HG03175 (cell line): ENCODE measurements around the gene PRKD2.
"Not testable (repeated sequence)": the region's sequence is repeated elsewhere in the genome, so short reads cannot be mapped to it uniquely, and the experiment has no call there.

Source experiments
- ATAC-seq: cut with Tn5 transposase; IDR thresholded peaks from one replicate; pipeline ENCODE4 v1.9.1; 2021; ENCODE audit warnings: mild to moderate bottlenecking, moderate library complexity; ENCODE audit not compliant: unreplicated experiment

The PRKD2 gene

GRCh38 chr19:46635920-46636761, 80.8 kb downstream of the PRKD2 start, which contains the start of gene GNG8:
GNG8 (minus strand) TSS chr19:46636202; CDS start chr19:46634682, 1,520 bp downstream.
- no peak for ATAC-seq

GRCh38 chr19:46634656-46635218, 82.2 kb downstream of the PRKD2 start:
- no peak for ATAC-seq

GRCh38 chr19:46634045-46634655, 82.8 kb downstream of the PRKD2 start:
- ATAC-seq, result peak; percentile 50

GRCh38 chr19:46633130-46633529, 83.8 kb downstream of the PRKD2 start:
- no peak for ATAC-seq

GRCh38 chr19:46631481-46631880, 85.4 kb downstream of the PRKD2 start:
- ATAC-seq, result no peak

- ATAC-seq, result no peak
These were observed 86.2 kb downstream of the PRKD2 start for GRCh38 chr19:46630586-46631205.

GRCh38 chr19:46629546-46630025, 87.3 kb downstream of the PRKD2 start:
- no peak for ATAC-seq

- not testable (repeated sequence) for ATAC-seq
These were observed 87.9 kb downstream of the PRKD2 start for GRCh38 chr19:46628970-46629369.

GRCh38 chr19:46626446-46626845, 90.5 kb downstream of the PRKD2 start:
- ATAC-seq, result no peak

GRCh38 chr19:46625731-46626130, 91.2 kb downstream of the PRKD2 start:
- ATAC-seq, result no peak

- no peak for ATAC-seq
These were observed 91.8 kb downstream of the PRKD2 start, which contains the start of gene PTGIR for GRCh38 chr19:46624958-46625661. PTGIR (minus strand) TSS chr19:46625089; CDS start chr19:46624225, 864 bp downstream.
